GM11168 (cell line): ENCODE data around the gene IL22RA2.
"Not testable (repeated sequence)": the region's sequence is repeated elsewhere in the genome, so short reads cannot be mapped to it uniquely, and the experiment has no call there.

Experiments
- in situ Hi-C: fragments of 300-500 bp; cut with MboI; formaldehyde crosslinking; loops from one replicate; pipeline ENCODE4 v1.12.0; 2022; ENCODE audit warnings: low sequenced_read_pairs; ENCODE audit not compliant: unreplicated experiment

IL22RA2 gene

DNA sequence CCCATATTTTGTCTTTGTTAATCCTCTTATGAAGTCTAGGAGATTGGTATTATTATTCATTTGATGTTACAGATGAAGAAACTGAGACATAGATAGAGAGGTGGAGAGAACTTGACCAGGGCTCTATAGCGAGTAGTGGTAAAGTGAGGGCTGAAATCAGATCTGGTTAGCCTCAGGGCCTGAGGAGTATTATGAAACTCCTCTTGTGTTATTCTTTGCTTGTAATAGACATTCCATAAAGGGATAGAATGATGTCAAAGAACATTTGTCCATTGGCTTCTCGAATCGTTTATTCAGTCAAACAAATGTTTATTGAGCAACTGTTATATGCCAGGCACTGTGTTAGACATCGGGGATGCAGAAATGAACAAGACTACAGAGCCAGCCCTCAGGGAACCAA, at the start of gene IL22RA2:
IL22RA2 (minus strand) TSS at position 144 of the 400 bp plus-strand sequence. CDS start 11,895 bp downstream, outside the sequence.
- in situ Hi-C loops: no loop called here

DNA sequence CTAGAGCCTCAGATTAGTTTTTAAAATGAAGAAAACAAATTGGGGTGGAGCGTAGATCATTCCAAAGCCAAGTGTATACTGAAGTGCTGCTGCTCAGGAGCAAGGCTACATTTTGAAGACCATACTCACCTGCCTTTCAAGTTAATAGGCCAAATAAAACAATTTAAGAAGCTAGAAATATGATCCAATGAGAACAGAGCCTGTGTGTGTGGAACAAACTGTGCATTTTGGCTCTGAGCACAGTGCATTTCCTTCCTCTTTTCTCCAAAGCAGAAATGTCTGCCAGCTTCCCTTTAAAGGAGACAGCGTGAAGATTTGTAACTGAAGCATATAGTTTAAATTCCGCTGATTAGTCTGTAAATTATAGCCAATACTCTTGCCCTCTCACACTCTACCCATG, 48.9 kb upstream of the IL22RA2 start:
- in situ Hi-C loops: loop anchor here (5.0 kb wide), 1 partner anchor 90 kb away; no protein-coding TSS in a partner anchor

- in situ Hi-C loops: loop anchor here (5.0 kb wide), 1 partner anchor 93 kb away; no protein-coding TSS in a partner anchor
These were observed 46.3 kb upstream of the IL22RA2 start for GRCh38 chr6:137219664-137220252.

GRCh38 chr6:137218917-137219663, 45.6 kb upstream of the IL22RA2 start, which contains the start of gene IFNGR1:
IFNGR1 (minus strand) TSS chr6:137219385; CDS start chr6:137219327, 58 bp downstream.
- in situ Hi-C loops: no loop called here

- in situ Hi-C loops: no loop called here
These were observed 45.1 kb upstream of the IL22RA2 start for GRCh38 chr6:137218473-137218916.

GRCh38 chr6:137217801-137218472, 44.5 kb upstream of the IL22RA2 start:
- in situ Hi-C loops: no loop called here

DNA sequence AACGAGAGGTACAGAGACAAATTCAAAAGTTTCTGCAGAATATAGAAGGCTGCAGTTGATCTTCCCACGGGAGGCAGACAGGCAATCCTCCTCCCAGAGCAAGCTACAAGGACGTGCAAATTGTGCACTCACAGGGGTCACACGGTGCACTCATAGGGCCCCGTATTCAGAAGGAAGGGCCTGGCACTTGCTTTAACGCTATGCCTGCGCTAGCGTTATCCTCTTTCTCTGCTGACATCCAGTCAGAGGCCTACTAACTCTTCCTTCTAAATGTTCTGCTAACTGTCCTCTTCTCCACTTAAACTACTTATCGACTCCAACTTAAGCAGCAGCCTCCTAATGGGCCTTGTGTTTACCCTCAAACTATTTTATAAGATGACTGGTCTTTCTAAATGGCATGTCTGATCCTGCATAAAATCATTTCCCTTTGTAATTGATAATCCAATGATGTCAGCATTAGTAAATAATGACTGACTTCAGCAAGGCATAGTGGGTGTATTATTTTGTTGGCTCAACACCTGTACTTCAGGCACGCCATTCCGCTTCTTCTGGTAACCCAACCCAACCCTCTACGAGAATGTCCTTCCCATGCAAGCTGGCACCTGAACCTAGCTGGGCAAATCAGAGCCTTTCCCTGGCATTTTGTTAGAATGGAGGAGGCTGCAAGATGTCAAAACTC, 43.6 kb upstream of the IL22RA2 start:
- in situ Hi-C loops: no loop called here

DNA sequence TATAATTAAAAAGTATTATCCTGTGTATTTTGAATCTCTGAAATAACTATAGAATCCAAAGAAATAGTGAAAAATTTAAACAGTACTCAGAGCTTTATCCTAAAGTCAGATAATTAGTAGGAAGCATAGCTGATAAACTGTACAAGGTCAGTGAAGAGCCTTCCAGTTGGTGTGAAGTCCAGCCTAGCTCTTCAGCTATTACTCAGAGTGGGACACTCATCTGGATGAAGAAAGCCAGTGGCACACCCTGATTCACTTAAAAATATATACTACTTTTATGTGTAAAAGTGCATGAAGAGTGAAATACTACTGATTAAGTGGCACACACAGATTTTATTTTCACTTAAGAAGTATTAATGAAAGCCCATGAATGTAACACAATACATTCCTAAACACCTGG, 42.7 kb upstream of the IL22RA2 start:
- in situ Hi-C loops: no loop called here

GRCh38 chr6:137215630-137216029, 42.2 kb upstream of the IL22RA2 start:
- in situ Hi-C loops: not testable (repeated sequence)

- in situ Hi-C loops: no loop called here
These were observed 41.5 kb upstream of the IL22RA2 start for GRCh38 chr6:137214931-137215330.

GRCh38 chr6:137213813-137214212, 40.4 kb upstream of the IL22RA2 start:
- in situ Hi-C loops: no loop called here

GRCh38 chr6:137213331-137213740, 39.9 kb upstream of the IL22RA2 start:
- in situ Hi-C loops: no loop called here

GRCh38 chr6:137211910-137212309, 38.5 kb upstream of the IL22RA2 start:
- in situ Hi-C loops: no loop called here

- in situ Hi-C loops: no loop called here
These were observed 37.5 kb upstream of the IL22RA2 start for GRCh38 chr6:137210903-137211302.

DNA sequence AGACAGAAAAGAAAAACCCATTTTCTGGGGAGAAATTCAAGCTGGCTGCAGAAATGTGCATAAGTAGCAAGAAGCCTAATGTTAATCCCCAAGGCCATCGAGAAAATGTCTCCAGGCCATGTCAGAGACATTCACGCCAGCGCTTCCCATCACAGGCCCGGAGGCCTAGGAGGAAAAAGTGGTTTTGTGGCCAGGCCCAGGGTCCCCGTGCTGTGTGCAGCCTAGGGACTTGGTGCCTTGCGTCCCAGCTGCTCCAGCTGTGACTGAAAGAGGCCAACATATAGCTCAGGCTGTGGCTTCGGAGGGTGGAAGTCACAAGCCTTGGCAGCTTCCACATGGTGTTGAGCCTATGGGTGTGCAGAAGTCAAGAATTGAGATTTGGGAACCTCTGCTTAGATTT, 34.8 kb upstream of the IL22RA2 start:
- in situ Hi-C loops: no loop called here

DNA sequence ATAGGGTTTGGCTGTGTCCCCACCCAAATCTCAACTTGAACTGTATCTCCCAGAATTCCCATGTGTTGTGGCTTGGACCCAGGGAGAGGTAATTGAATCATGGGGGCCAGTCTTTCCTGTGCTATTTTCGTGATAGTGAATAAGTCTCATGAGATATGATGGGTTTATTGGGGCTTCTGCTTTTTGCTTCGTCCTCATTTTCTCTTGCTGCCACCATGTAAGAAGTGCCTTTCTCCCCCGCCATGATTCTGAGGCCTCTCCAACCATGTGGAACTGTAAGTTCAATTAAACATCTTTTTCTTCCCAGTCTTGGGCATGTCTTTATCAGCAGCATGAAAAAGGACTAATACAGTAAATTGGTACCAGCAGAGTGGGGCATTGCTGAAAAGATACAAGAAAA, 34.0 kb upstream of the IL22RA2 start:
- in situ Hi-C loops: not testable (repeated sequence)

DNA sequence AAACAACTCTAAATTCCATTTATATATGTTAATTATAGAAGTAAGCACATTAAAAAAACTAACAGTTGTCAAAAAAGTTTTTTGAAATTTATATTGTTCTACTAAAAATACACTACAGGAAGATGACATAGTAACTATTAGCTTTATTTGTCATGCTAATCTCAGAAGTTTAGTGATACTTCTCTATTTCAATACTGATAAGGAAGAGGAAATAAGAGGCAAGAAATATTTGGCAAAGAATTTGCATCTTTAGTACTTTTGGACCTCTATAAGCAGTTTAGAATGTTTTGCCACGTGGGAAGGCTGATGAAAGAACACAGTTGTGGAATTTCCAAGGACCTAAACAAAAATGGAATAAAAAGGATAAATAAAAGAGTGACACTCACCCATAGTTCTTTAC, 33.1 kb upstream of the IL22RA2 start:
- in situ Hi-C loops: no loop called here

DNA sequence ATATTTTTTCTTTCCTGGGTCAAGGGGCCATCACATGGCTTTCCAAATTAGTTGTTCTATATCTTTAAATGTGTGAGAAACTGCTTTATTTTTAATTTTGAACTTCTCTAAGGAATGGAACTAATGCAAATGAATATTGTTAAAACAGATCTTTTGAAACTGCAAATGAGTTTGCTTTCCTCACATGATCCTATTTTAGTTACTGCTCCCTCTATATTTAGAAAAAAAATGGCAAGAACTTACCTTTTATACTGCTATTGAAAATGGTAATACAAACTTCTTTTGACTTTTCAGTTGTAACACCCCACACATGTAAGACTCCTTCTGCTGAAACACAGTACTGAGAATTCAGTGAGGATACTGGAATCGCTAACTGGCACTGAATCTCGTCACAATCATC, 29.8 kb upstream of the IL22RA2 start:
- in situ Hi-C loops: no loop called here

DNA sequence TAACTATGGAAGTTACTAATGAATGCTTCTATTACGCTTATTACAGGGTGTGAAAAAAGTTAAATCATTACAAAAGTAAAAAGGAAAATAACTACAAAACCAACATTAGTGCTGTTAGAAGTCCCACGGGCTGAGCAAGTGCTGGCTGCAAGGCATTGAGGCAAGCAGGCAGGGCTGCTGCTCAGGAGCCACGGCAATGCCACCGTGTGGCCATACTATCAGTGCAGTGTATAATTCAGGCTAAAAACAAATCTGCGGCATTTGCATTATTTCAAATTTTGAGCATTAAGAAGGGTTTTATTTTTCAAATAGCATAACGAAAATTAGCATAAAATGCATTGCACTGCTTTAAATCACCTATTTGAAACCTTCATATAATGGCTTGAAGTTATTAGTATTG, 28.6 kb upstream of the IL22RA2 start:
- in situ Hi-C loops: no loop called here

DNA sequence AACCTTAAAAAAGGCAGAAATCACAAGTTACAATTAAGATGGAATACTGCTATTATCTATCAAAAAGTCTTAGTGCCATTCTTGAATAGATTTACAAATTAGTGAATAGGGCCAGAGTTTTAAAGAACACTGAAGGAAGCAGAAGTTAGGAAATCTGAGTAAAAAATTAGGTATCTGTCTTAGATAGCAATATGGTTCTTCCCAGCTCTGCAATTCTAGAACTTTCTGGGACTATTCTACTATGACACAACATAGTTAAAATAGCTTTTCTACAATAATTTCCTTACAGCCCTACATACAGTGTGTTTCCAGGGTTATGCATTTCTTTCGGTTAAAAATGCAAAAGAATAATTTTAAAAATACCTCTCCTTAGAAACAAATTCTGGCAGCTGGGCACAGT, 27.6 kb upstream of the IL22RA2 start:
- in situ Hi-C loops: no loop called here

- in situ Hi-C loops: no loop called here
These were observed 26.8 kb upstream of the IL22RA2 start for GRCh38 chr6:137200288-137200687.
